Stimulated activated CD8-positive, alpha-beta memory T cell treated with anti-CD3 and anti-CD28 coated beads, Interleukin-12 subunit alpha, Interleukin-12 subunit beta, amount 100 ng/mL, for 1 hour (primary cell): ENCODE data around the gene FNBP1.

Experiments used
- DNase-seq: peaks from one replicate; pipeline ENCODE4 v3.0.0-alpha.2; 2020; ENCODE audit warnings: low read depth

The FNBP1 gene

GRCh38 chr9:130045725-130046450 lies 2.9 kb upstream of the FNBP1 start:
- no peak for DNase-seq

- DNase-seq = no peak
Observed at GRCh38 chr9:130043654-130044623, 950 bp upstream of the FNBP1 start.

GRCh38 chr9:130042406-130042884 lies 544 bp downstream of the FNBP1 start:
- DNase-seq = no peak

- DNase-seq = no peak
Observed at GRCh38 chr9:130041648-130042405, 1.2 kb downstream of the FNBP1 start.

GRCh38 chr9:130040984-130041647 lies 1.9 kb downstream of the FNBP1 start:
- no peak for DNase-seq

- no peak for DNase-seq
Observed at GRCh38 chr9:130039528-130040147, 3.4 kb downstream of the FNBP1 start.

- DNase-seq = no peak
Observed at GRCh38 chr9:130036099-130036498, 6.9 kb downstream of the FNBP1 start.

- DNase-seq = no peak
Observed at GRCh38 chr9:130034570-130034969, 8.4 kb downstream of the FNBP1 start.

- no peak for DNase-seq
Observed at GRCh38 chr9:130030651-130031127, 12.3 kb downstream of the FNBP1 start.

GRCh38 chr9:130029223-130029973 lies 13.6 kb downstream of the FNBP1 start:
- DNase-seq = no peak

- DNase-seq = no peak
Observed at GRCh38 chr9:130028493-130029222, 14.3 kb downstream of the FNBP1 start.

- DNase-seq = no peak
Observed at GRCh38 chr9:130027533-130028365, 15.2 kb downstream of the FNBP1 start.

- no peak for DNase-seq
Observed at GRCh38 chr9:130026583-130027340, 16.2 kb downstream of the FNBP1 start.

GRCh38 chr9:130024597-130024994 lies 18.4 kb downstream of the FNBP1 start:
- no peak for DNase-seq

- no peak for DNase-seq
Observed at GRCh38 chr9:130023994-130024596, 18.9 kb downstream of the FNBP1 start.

GRCh38 chr9:130023144-130023787 lies 19.7 kb downstream of the FNBP1 start:
- DNase-seq = no peak

- DNase-seq = no peak
Observed at GRCh38 chr9:130022566-130023143, 20.3 kb downstream of the FNBP1 start.
